Tibial nerve (tissue), 4 donors: ENCODE results near the gene RAB11FIP4.

Source experiments
- CTCF ChIP-seq, 5 experiments: fragments of 200-600 bp in 3 of 5; fragments of 450-650 bp in 2 of 5; sonication (generic) in 3 of 5; IDR thresholded peaks; one replicate each; pipeline ENCODE4 v1.5.1; 2016 to 2019; ENCODE audit warnings: antibody characterized with exemption in 5 of 5, mild to moderate bottlenecking in 3 of 5, moderate library complexity in 2 of 5
- EP300 ChIP-seq, 2 donors: sonication (generic); formaldehyde crosslinking; IDR thresholded peaks; one replicate each; pipeline ENCODE4 v1.6.1; 2017; ENCODE audit warnings: antibody characterized with exemption in 2 of 2, mild to moderate bottlenecking in 1 of 2
- POLR2A ChIP-seq, 2 donors: fragments of 450-650 bp; IDR thresholded peaks; one replicate each; pipeline ENCODE4 v1.6.1; 2017; ENCODE audit warnings: antibody characterized with exemption in 2 of 2, mild to moderate bottlenecking in 2 of 2, moderate library complexity in 2 of 2

DNA sequence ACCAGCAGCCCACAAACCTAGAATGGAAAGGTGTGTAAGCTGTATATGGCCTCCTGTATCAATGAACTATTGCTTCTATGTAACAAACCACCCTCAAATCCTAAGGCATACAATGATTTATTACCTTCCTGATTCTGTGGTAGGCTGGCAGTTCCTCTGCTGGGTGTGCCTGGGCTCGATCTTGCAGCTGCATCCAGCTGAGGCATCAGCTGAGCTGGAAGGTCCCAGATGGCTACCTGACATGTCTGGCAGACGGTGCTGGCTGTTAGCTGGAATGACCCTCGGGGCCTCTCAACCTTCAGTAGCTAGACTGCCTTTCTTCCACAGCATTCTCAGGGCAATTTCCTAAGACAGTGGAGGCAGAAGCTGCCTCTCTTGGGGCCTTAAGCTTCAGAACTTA, 152.7 kb downstream of the RAB11FIP4 start:
- TF ChIP-seq CTCF (IDR thresholded peaks at IDR 0.05) (no peak), POLR2A (IDR thresholded peaks at IDR 0.05) (no peak), EP300 (IDR thresholded peaks at IDR 0.05) (no peak)
